ENCODE measurements around the gene PRICKLE3. TPM values are rescaled to one million over a fixed set of nuclear protein-coding genes. Genes with fewer than 3 reads are reported as not detected.

Gene PRICKLE3
- total RNA-seq, 2 donors from 2014 or later, result 10.7 to 12.0 TPM

DNA sequence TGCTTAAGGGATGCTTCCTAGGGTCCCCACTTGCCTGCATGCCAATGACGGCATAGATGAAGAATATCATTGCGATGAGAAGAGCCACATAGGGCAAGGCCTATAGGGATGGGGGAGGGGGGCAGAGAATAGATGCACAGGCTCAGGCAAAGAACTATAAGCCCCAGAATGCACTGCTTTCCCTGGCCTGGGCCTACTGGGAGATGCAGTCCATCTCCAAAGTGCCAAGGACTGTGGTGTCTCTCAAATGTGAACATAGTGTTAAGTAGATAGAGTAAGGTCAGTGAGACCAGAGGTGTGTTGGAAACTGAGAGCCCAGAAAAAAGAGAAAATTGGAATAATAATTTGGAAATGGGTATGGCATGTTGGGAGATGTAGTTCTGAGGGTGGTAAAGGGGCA, 26.0 kb upstream of the PRICKLE3 start:
- TF ChIP-seq, protein P1, sequence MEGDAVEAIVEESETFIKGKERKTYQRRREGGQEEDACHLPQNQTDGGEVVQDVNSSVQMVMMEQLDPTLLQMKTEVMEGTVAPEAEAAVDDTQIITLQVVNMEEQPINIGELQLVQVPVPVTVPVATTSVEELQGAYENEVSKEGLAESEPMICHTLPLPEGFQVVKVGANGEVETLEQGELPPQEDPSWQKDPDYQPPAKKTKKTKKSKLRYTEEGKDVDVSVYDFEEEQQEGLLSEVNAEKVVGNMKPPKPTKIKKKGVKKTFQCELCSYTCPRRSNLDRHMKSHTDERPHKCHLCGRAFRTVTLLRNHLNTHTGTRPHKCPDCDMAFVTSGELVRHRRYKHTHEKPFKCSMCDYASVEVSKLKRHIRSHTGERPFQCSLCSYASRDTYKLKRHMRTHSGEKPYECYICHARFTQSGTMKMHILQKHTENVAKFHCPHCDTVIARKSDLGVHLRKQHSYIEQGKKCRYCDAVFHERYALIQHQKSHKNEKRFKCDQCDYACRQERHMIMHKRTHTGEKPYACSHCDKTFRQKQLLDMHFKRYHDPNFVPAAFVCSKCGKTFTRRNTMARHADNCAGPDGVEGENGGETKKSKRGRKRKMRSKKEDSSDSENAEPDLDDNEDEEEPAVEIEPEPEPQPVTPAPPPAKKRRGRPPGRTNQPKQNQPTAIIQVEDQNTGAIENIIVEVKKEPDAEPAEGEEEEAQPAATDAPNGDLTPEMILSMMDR (conservative IDR thresholded peaks at IDR 0.05), result no peak
- 85% methylated on average over 2 of the region's 2 CpGs; no CpG with 5 or more reads in 1 of the 2 experiments for WGBS, 2 experiments (ENCODE audit: insufficient coverage in 1 of 2, insufficient read length in 1 of 2)

DNA sequence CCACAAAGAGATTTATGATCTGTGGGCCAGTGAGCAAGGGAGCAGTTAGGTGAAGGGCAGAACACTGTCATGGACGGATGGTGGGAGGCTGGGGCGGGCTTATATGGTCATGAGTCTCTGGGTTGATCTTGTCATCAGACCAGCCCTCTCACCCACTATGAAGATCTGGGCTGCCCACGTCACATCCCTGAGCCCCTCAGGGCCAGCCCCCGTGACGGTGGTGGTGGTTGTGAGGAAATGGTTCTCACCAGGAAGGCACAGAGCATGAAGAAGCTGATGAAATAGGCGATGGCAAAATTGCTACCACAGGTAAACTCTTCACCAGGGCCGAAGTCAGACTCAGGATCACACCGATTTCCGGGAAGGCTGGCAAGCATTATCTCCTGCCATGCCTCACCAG, 24.9 kb upstream of the PRICKLE3 start:
- TF ChIP-seq, protein P1 (conservative IDR thresholded peaks at IDR 0.05), result no peak
- Histone ChIP-seq H3K27me3 (ENCODE audit: control insufficient read depth, insufficient read depth, low read length, poor library complexity, severe bottlenecking) (no peaks in the 10 kb centered on the region), H3K9me3 (ENCODE audit: control insufficient read depth, low read length) (no peaks in the 10 kb centered on the region), H3K36me3 (ENCODE audit: control insufficient read depth, insufficient read depth, low read length) (no peaks in the 10 kb centered on the region), H3K9ac (ENCODE audit: extremely low read depth, low read length, poor library complexity, severe bottlenecking) (no peak overlapping the region), H3K4me1 (ENCODE audit: control insufficient read depth, insufficient read depth, low read length) (no peaks in the 10 kb centered on the region), H3K4me3 (ENCODE audit: low read length) (no peak overlapping the region), H3K27ac (ENCODE audit: low read depth, low read length) (no peak overlapping the region)
- Mint-ChIP-seq H3K36me3 (ENCODE audit: low read depth) (no peaks in the 10 kb centered on the region), H3K4me3 (no peak overlapping the region), H3K4me1 (no peaks in the 10 kb centered on the region), H3K27ac (no peak overlapping the region), H3K9me3 (peaks cover 71% of the 10 kb centered on the region), H3K27me3 (ENCODE audit: insufficient read depth) (peaks cover 7% of the 10 kb centered on the region)
- no peak for DNase-seq
- WGBS, 2 experiments (ENCODE audit: insufficient coverage in 1 of 2, insufficient read length in 1 of 2), result 91% methylated on average over 7 of the region's 9 CpGs; no CpG with 5 or more reads in 1 of the 2 experiments

More for the DNA sequence above, 26.0 kb upstream of the PRICKLE3 start:
- Histone ChIP-seq H3K4me1 (ENCODE audit: control insufficient read depth, insufficient read depth, low read length) (no peaks in the 10 kb centered on the region), H3K4me3 (ENCODE audit: low read length) (no peak overlapping the region), H3K27ac (ENCODE audit: low read depth, low read length) (no peak overlapping the region), H3K36me3 (ENCODE audit: control insufficient read depth, insufficient read depth, low read length) (no peaks in the 10 kb centered on the region), H3K27me3 (ENCODE audit: control insufficient read depth, insufficient read depth, low read length, poor library complexity, severe bottlenecking) (no peaks in the 10 kb centered on the region), H3K9ac (ENCODE audit: extremely low read depth, low read length, poor library complexity, severe bottlenecking) (no peak overlapping the region), H3K9me3 (ENCODE audit: control insufficient read depth, low read length) (no peaks in the 10 kb centered on the region)
- Mint-ChIP-seq H3K4me1 (no peaks in the 10 kb centered on the region), H3K4me3 (no peak overlapping the region), H3K36me3 (ENCODE audit: low read depth) (no peaks in the 10 kb centered on the region), H3K27me3 (ENCODE audit: insufficient read depth) (peaks cover 8% of the 10 kb centered on the region), H3K9me3 (peaks cover 78% of the 10 kb centered on the region), H3K27ac (no peak overlapping the region)
- DNase-seq, result no peak

DNA sequence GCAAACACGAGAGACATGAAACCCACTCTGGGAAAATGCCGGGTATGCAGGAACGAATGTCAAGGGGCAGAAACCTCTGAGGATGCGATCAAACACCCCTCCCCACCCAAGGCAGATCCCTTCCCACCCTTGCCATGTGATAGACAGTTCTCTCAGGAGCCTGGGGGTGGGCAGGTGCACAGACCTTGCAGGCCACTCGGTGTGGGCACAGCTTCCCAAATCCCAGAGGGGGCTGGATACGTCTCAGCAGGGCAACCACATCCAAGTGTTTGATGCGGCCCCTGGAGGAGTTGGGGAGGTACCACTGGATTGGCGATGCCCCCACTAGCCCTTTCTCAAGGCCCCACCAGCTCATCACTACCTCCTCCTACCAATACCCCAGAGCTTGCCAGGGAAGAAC, 24.2 kb upstream of the PRICKLE3 start:
- Mint-ChIP-seq H3K27ac (no peak overlapping the region), H3K27me3 (ENCODE audit: insufficient read depth) (peaks cover 4% of the 10 kb centered on the region), H3K4me1 (no peaks in the 10 kb centered on the region), H3K9me3 (peaks cover 70% of the 10 kb centered on the region), H3K4me3 (no peak overlapping the region), H3K36me3 (ENCODE audit: low read depth) (no peaks in the 10 kb centered on the region)
- Histone ChIP-seq H3K27ac (ENCODE audit: low read depth, low read length) (no peak overlapping the region), H3K9ac (ENCODE audit: extremely low read depth, low read length, poor library complexity, severe bottlenecking) (no peak overlapping the region), H3K9me3 (ENCODE audit: control insufficient read depth, low read length) (no peaks in the 10 kb centered on the region), H3K4me3 (ENCODE audit: low read length) (no peak overlapping the region), H3K36me3 (ENCODE audit: control insufficient read depth, insufficient read depth, low read length) (no peaks in the 10 kb centered on the region), H3K4me1 (ENCODE audit: control insufficient read depth, insufficient read depth, low read length) (no peaks in the 10 kb centered on the region), H3K27me3 (ENCODE audit: control insufficient read depth, insufficient read depth, low read length, poor library complexity, severe bottlenecking) (no peaks in the 10 kb centered on the region)
- no peak for DNase-seq
- TF ChIP-seq, protein P1 (conservative IDR thresholded peaks at IDR 0.05), result no peak
- WGBS, 2 experiments (ENCODE audit: insufficient coverage in 1 of 2, insufficient read length in 1 of 2), result 91% methylated on average over 6 of the region's 8 CpGs; no CpG with 5 or more reads in 1 of the 2 experiments
